Putamen (tissue), 1 donor: Measurements from ENCODE around the gene NCKAP1.
"Not testable (repeated sequence)": the region's sequence is repeated elsewhere in the genome, so short reads cannot be mapped to it uniquely, and the experiment has no call there.

Experiments
- DNase-seq: peaks from one replicate; pipeline ENCODE4 v3.0.0-alpha.2; 2016; ENCODE audit warnings: low spot score

Gene NCKAP1

DNA sequence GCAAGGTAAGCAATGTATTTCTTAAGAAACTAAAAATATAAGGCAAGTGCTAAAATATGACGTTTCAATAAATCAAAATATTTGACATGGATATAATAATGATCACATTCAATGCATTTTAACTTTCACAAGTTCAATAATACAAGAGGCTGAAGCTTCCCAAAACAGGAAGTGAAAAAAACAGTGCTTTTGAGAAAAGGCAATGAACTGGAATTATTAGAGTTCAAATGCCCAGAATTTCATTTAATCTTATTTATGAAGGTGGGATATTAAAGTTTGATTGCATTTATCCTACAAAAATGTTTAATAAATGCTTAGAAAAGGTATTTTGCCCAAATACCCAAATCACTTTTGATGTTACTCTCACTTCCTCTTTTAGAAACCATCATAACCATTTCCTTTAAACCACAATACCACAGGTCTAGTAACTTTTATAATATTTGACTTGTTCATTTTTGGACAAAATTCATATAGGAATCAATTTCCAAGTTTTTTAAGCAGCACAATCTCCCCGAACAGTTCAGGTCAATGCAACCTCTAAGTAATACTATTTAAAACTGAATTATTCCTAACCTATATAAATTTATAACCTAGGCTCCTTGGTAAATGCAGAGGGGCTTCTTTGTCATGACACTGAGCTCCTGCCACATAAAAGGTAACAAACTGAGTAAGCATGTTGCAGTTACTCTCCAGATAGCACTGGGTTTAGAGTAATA is 2.1 kb downstream of the NCKAP1 start:
- DNase-seq = no peak

GRCh38 chr2:183035298-183035953 is 2.8 kb downstream of the NCKAP1 start:
- DNase-seq = no peak

- DNase-seq = no peak
These were observed 3.5 kb downstream of the NCKAP1 start for GRCh38 chr2:183034806-183035205.

- DNase-seq = no peak
These were observed 4.3 kb downstream of the NCKAP1 start for GRCh38 chr2:183033951-183034350.

DNA sequence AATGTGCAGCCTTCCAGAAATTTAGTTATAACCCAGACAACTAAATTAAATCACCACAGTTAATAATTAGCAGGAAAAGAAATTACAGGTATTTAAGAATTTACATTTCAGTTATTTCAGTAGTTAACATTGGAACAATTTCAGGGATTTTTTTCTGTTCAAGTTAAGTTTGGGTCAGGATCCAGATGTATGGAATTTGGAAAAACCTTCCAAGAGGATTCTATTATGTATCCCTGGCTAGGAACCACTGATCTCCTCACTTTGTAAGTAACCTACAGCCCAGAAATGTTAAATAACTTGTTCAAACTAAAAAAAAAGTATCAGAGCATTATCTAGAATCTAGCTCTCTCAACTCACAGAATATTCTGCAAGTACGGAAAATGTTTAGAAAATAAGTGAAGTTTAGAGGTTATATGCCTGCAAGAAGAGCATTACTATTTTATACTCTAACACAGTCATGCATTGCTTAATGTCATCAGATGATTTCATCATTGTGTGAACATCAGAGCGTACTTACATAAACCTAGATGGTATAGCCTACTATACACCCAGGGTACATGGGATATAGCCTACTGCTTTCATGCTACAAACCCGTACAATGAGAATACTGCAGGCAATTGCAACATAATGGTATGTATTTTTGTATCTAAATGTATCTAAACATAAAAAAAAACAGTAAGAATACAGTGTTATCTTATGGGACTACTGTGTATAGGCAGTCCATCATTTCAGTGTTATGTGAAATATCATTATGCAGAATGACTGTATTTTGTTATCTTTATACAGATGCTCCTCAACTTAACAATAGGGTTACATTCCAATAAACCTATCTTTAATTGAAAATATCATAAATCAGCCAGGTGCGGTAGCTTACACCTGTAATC is 6.1 kb downstream of the NCKAP1 start:
- DNase-seq = no peak

GRCh38 chr2:183029219-183029618 is 9.0 kb downstream of the NCKAP1 start:
- no peak for DNase-seq

DNA sequence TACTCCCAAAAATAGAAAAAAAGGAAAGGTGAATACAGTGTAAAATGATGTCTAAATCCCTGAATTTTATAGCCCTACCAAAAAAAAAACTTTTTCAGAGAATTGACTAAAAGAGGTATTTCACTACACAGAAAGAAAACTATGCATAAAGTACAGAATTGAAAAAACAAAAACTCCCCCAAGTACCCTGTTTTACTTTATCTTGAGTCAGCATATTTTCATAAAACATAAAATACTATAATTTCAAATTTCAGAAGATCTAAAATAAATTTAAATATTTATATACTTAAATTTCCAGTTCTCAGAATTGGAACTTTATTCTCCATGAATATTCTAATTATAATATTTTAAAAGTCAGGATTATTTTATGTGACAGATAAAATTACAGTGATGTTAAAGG is 10.1 kb downstream of the NCKAP1 start:
- no peak for DNase-seq

- DNase-seq = no peak
These were observed 10.8 kb downstream of the NCKAP1 start for GRCh38 chr2:183027443-183027842.

DNA sequence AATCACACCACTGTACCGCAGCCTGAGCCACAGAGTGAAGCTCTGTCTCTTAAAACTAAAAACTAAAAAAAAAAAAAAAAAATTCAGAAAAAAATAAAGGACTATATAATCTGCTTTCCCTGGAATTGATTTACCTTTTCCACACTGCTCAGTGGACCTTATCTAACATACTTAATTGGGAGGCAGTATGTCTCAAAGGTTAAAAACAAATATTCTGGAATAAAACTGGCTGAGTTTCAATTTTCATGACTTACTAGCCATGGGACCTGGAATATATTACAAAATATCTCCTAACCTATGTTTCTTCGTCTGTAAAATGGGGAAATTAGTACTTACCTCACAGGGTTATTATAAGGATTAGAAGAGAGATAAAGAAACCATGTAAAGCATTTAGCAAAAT is 11.8 kb downstream of the NCKAP1 start:
- no peak for DNase-seq

DNA sequence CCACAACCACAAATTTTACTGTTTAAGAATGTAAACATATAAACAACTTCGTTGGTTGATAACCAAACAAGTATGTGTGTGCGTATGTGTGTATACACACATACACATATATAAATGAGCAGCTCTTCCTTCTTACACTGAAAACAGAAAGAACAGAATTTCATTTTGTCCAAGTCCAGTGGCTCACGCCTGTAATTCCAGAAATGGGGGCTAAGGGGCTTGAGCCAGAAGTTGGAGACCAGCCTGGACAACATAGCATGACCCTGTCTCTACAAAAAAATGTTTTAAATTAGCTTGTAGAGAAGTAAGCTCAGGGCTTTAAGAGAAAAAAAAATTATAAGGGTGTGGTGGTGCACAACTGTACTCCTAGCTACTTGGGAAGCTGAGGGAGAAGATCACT is 12.3 kb downstream of the NCKAP1 start:
- no peak for DNase-seq

- DNase-seq = no peak
These were observed 13.7 kb downstream of the NCKAP1 start for GRCh38 chr2:183024339-183025095.

- DNase-seq = no peak
These were observed 15.5 kb downstream of the NCKAP1 start for GRCh38 chr2:183022711-183023110.

GRCh38 chr2:183021613-183022012 is 16.6 kb downstream of the NCKAP1 start:
- no peak for DNase-seq

DNA sequence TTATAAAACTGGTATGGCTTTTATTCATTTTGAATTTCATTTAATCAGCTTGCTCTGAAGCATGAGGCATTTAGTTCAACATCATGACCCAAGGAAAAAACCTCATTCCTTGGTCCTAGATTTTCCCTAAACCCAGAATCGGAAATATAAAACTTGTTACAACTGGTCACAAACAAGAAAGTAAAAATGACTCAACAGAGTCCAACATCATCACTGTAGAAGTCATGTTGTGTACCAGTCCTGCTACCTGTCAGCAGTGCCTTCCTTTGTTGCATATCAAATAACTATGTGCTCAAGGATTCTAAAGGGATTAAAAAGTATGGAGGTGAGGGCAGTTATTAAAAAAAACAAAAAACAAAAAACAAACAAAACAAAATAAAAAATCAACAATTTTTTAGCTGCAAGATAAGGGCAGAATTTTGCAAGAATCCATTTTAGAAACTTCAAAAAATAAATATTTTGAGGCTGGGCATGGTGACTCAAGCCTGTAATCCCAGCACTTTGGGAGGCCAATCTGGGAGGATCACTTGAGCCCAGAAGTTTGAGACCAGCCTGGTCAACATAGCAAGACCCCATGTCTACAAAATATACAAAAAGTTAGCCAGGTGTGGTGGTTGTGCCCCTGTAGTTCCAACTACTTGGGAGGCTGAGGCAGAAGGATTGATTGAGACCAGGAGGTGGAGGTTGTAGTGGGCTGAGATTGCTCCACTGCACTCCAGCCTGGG is 18.4 kb downstream of the NCKAP1 start:
- DNase-seq = no peak

GRCh38 chr2:183017845-183018244 is 20.4 kb downstream of the NCKAP1 start:
- DNase-seq = not testable (repeated sequence)

- DNase-seq = no peak
These were observed 24.3 kb downstream of the NCKAP1 start for GRCh38 chr2:183014005-183014404.

GRCh38 chr2:183011743-183012142 is 26.5 kb downstream of the NCKAP1 start:
- no peak for DNase-seq

GRCh38 chr2:183010112-183010511 is 28.1 kb downstream of the NCKAP1 start:
- no peak for DNase-seq

GRCh38 chr2:183009249-183009899 is 28.9 kb downstream of the NCKAP1 start:
- no peak for DNase-seq

DNA sequence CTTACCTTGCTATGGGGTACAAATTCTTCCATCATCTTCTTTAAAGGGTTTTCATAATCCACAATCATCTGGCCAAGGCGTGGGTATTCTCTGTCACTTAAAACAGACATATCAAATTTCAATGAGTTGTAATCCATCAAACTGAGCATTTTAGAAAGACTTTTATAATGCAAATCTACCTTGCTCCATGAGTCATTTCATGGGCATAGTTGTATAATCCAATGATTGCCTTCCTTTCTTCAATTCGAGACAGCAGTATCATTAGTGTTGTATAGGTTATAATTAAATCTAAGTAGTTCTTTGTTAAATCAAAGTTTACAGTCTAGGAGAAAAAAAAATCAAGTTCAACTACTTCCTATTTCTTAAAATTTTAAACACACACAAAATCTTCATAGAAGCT is 36.3 kb downstream of the NCKAP1 start:
- peak; percentile 24 for DNase-seq

GRCh38 chr2:183000846-183001245 is 37.4 kb downstream of the NCKAP1 start:
- no peak for DNase-seq
